ENCODE measurements around the gene CMBL. TPM values are rescaled to one million over a fixed set of nuclear protein-coding genes. Genes with fewer than 3 reads are reported as not detected.

The CMBL gene
- total and polyA plus RNA-seq, 2 donors from 2014 or later = 36.6 to 243 TPM

GRCh38 chr5:10332301-10332700, 24.6 kb upstream of the CMBL start:
- Histone ChIP-seq H3K9me3 (ENCODE audit: control insufficient read depth in 2 of 3, insufficient read depth in 1 of 3, low read length in 3 of 3) (no peaks in the 10 kb centered on the region), H3K4me3 (ENCODE audit: low read length in 3 of 3) (no peak overlapping the region), H3K9ac (ENCODE audit: low read length in 3 of 3) (no peak overlapping the region), H3K36me3 (ENCODE audit: control insufficient read depth in 2 of 3, insufficient read depth in 3 of 3, low read length in 3 of 3) (no peaks in the 10 kb centered on the region), H3K27me3 (ENCODE audit: control insufficient read depth, insufficient read depth, low read length) (no peaks in the 10 kb centered on the region), H3K27ac (ENCODE audit: low read depth in 2 of 2, low read length in 2 of 2) (no peak overlapping the region), H3K4me1 (ENCODE audit: control insufficient read depth in 2 of 3, insufficient read depth in 2 of 3, low read depth in 1 of 3, low read length in 3 of 3) (peaks cover 0 to 5% (median 5%) of the 10 kb centered on the region in 3 donors)
- DNase-seq (no peak), FAIRE-seq (no peak)
- intact Hi-C loops (cut with DNase I) = no loop called here
- TF ChIP-seq CTCF (IDR thresholded peaks at IDR 0.05; ENCODE audit: borderline replicate concordance, extremely low read depth, insufficient read depth) = no peak

- Histone ChIP-seq H3K9me3 (ENCODE audit: control insufficient read depth in 2 of 3, insufficient read depth in 1 of 3, low read length in 3 of 3) (no peaks in the 10 kb centered on the region), H3K36me3 (ENCODE audit: control insufficient read depth in 2 of 3, insufficient read depth in 3 of 3, low read length in 3 of 3) (no peaks in the 10 kb centered on the region), H3K4me3 (ENCODE audit: low read length in 3 of 3) (no peak overlapping the region), H3K27ac (ENCODE audit: low read depth in 2 of 2, low read length in 2 of 2) (no peak overlapping the region), H3K4me1 (ENCODE audit: control insufficient read depth in 2 of 3, insufficient read depth in 2 of 3, low read depth in 1 of 3, low read length in 3 of 3) (peaks cover 0 to 5% (median 5%) of the 10 kb centered on the region in 3 donors), H3K27me3 (ENCODE audit: control insufficient read depth, insufficient read depth, low read length) (no peaks in the 10 kb centered on the region), H3K9ac (ENCODE audit: low read length in 3 of 3) (no peak overlapping the region)
- TF ChIP-seq CTCF (IDR thresholded peaks at IDR 0.05; ENCODE audit: borderline replicate concordance, extremely low read depth, insufficient read depth) = no peak
- FAIRE-seq = no peak
- intact Hi-C loops (cut with DNase I) = no loop called here
- DNase-seq = peak in 4 of 5 donors; percentile 70 to 95 (median 80)
These were observed 23.7 kb upstream of the CMBL start for GRCh38 chr5:10331341-10331796.

- H3K4me1 ChIP-seq (ENCODE audit: control insufficient read depth in 2 of 3, insufficient read depth in 2 of 3, low read depth in 1 of 3, low read length in 3 of 3) = peaks cover 0 to 5% (median 5%) of the 10 kb centered on the region in 3 donors
- FAIRE-seq (no peak), DNase-seq (peak in 1 of 5 donors; percentile 6)
- H3K9ac ChIP-seq (ENCODE audit: low read length in 3 of 3) = no peak overlapping the region
- TF ChIP-seq CTCF (IDR thresholded peaks at IDR 0.05; ENCODE audit: borderline replicate concordance, extremely low read depth, insufficient read depth) = no peak
- no peaks in the 10 kb centered on the region for H3K9me3 ChIP-seq (ENCODE audit: control insufficient read depth in 2 of 3, insufficient read depth in 1 of 3, low read length in 3 of 3)
- no peak overlapping the region for H3K27ac ChIP-seq (ENCODE audit: low read depth in 2 of 2, low read length in 2 of 2)
- H3K27me3 ChIP-seq (ENCODE audit: control insufficient read depth, insufficient read depth, low read length) = no peaks in the 10 kb centered on the region
- H3K36me3 ChIP-seq (ENCODE audit: control insufficient read depth in 2 of 3, insufficient read depth in 3 of 3, low read length in 3 of 3) = no peaks in the 10 kb centered on the region
- no peak overlapping the region for H3K4me3 ChIP-seq (ENCODE audit: low read length in 3 of 3)
- intact Hi-C loops (cut with DNase I) = no loop called here
These were observed 23.0 kb upstream of the CMBL start for GRCh38 chr5:10330511-10331230.
